ENCODE measurements around the gene TNKS1BP1. TPM values are rescaled to one million over a fixed set of nuclear protein-coding genes. Genes with fewer than 3 reads are reported as not detected.

The TNKS1BP1 gene
- total and polyA plus RNA-seq, 9 of the 15 experiments (the other 6 are each of a cell fraction or from before 2014, with no cell fraction given) = 1.1 to 47.2 (median 10.9) TPM

- no peak overlapping the region for H3K27ac ChIP-seq (ENCODE audit: extremely low read depth, low read depth, low read length)
- H3K79me2 ChIP-seq (ENCODE audit: control insufficient read depth, insufficient read depth, low read length) = no peaks in the 10 kb centered on the region; the same call in 2 of the 3 replicates
- no peak overlapping the region for H3K4me2 ChIP-seq (ENCODE audit: insufficient read depth, low read length)
- ATAC-seq (peak; percentile 47), FAIRE-seq (no peak), DNase-seq (ENCODE audit: extremely low read depth in 1 of 4, low spot score in 3 of 4) (peak in 1 of 4 experiments; percentile 47)
- BruUV-seq (replicated peaks) = no TSS peak
- no peaks in the 10 kb centered on the region for H3K27me3 ChIP-seq (ENCODE audit: control insufficient read depth in 2 of 2, insufficient read depth in 2 of 2, low read length in 2 of 2)
- H3K9me1 ChIP-seq (ENCODE audit: control insufficient read depth, insufficient read depth, low read length) = no peaks in the 10 kb centered on the region
- ChIA-PET CTCF (ENCODE audit: low intra/inter-chr PET ratio) (no interaction called here), POLR2A (interaction anchor here (0.5 to 1.5 kb wide), 4 partner anchors 11 to 787 kb away, joined by 3 to 6 read pairs (median 3); no protein-coding TSS in a partner anchor)
- H2AFZ ChIP-seq (ENCODE audit: low read depth, low read length) = no peak overlapping the region
- H3K4me3 ChIP-seq = no peak overlapping the region
- peaks cover 54% of the 10 kb centered on the region; the same call in 2 of the 3 replicates for H3K36me3 ChIP-seq (ENCODE audit: control insufficient read depth, insufficient read depth, low read length)
- WGBS (ENCODE audit: insufficient coverage, low coverage, missing lambda C conversion rate) = 72% methylated on average over 5 of the region's 8 CpGs
- TF ChIP-seq CHD1 (IDR thresholded peaks at IDR 0.05; ENCODE audit: low read length) (no peak), NFIC (IDR thresholded peaks at IDR 0.05) (peak; percentile 89), PKNOX1 (IDR thresholded peaks at IDR 0.05) (peak; percentile 29; the same call in 1 of the 2 replicates), MEIS2 (IDR thresholded peaks at IDR 0.05; ENCODE audit: partially characterized antibody) (peak; percentile 48)
- H3K9me3 ChIP-seq (replicated peaks; ENCODE audit: control insufficient read depth, insufficient read depth, low read depth, low read length) = no peaks in the 10 kb centered on the region; the same call in 1 of the 2 replicates
- 0 out of 2 replicates have a peak, but pooled peaks cover 6% of the 10 kb centered on the region for H4K20me1 ChIP-seq (replicated peaks; ENCODE audit: control insufficient read depth, insufficient read depth, low read length)
- in situ Hi-C loops (cut with MboI) = no loop called here
- H3K9ac ChIP-seq (ENCODE audit: insufficient read depth in 1 of 2, low read depth in 2 of 2, low read length in 2 of 2) = peak overlapping the region in 1 of 2 experiments; percentile 68; a peak in 2 of 4 replicates
- H3K4me1 ChIP-seq (replicated peaks in 1 of 2; ENCODE audit: control insufficient read depth in 2 of 2, insufficient read depth in 2 of 2, low read length in 2 of 2) = peaks cover 7 to 22% of the 10 kb centered on the region in 2 experiments; a peak in 4 of 5 replicates
- intact Hi-C loops (cut with micrococcal nuclease) = no loop called here
Measured at GRCh38 chr11:57303990-57304579, 20.7 kb downstream of the TNKS1BP1 start.

Measured in K562 (cell line).